ENCODE measurements around the gene DDC. TPM values are rescaled to one million over a fixed set of nuclear protein-coding genes. Genes with fewer than 3 reads are reported as not detected.

The DDC gene
- total RNA-seq, 1 experiment from 2014 or later, result 0.35 TPM

GRCh38 chr7:50504646-50505546 is 60.3 kb downstream of the DDC start:
- Histone ChIP-seq H3K36me3 (replicated peaks; ENCODE audit: control insufficient read depth, insufficient read depth, low read length) (no peaks in the 10 kb centered on the region), H3K4me3 (ENCODE audit: insufficient read depth, low read depth, low read length) (no peak overlapping the region), H3K27me3 (ENCODE audit: control insufficient read depth, insufficient read depth, low read length) (no peaks in the 10 kb centered on the region)
- no peak for DNase-seq

DNA sequence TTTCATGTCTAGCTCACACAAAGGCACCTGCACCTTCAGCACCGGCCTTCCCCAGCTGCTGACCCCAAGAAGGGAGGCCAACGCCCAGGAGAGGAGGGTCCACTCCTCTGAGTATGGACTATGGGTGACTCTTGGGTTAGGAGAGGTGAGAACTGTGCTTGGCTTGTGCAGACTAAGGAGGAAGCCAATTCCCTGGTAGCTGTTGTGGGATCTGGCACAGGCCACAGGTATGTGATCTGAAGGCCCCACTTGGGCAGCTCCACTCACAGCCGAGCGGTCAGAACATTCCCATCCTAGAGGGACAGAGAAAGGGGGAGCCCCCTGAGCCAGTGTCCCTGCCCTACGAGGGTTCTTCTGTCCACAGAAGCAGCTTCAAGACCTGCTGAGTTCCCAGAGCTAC is 62.3 kb downstream of the DDC start:
- no peaks in the 10 kb centered on the region for H3K36me3 ChIP-seq (replicated peaks; ENCODE audit: control insufficient read depth, insufficient read depth, low read length)
- no peaks in the 10 kb centered on the region for H3K27me3 ChIP-seq (ENCODE audit: control insufficient read depth, insufficient read depth, low read length)
- no peak overlapping the region for H3K4me3 ChIP-seq (ENCODE audit: insufficient read depth, low read depth, low read length)
- no peak for DNase-seq

- Histone ChIP-seq H3K4me3 (ENCODE audit: insufficient read depth, low read depth, low read length) (no peak overlapping the region), H3K27me3 (ENCODE audit: control insufficient read depth, insufficient read depth, low read length) (no peaks in the 10 kb centered on the region), H3K36me3 (replicated peaks; ENCODE audit: control insufficient read depth, insufficient read depth, low read length) (no peaks in the 10 kb centered on the region)
- DNase-seq, result no peak
Measured at GRCh38 chr7:50502001-50502684, 63.1 kb downstream of the DDC start.

- no peak overlapping the region for H3K4me3 ChIP-seq (ENCODE audit: insufficient read depth, low read depth, low read length)
- H3K27me3 ChIP-seq (ENCODE audit: control insufficient read depth, insufficient read depth, low read length), result no peaks in the 10 kb centered on the region
- DNase-seq, result no peak
- H3K36me3 ChIP-seq (replicated peaks; ENCODE audit: control insufficient read depth, insufficient read depth, low read length), result no peaks in the 10 kb centered on the region
Measured at GRCh38 chr7:50499092-50499491, 66.1 kb downstream of the DDC start.

DNA sequence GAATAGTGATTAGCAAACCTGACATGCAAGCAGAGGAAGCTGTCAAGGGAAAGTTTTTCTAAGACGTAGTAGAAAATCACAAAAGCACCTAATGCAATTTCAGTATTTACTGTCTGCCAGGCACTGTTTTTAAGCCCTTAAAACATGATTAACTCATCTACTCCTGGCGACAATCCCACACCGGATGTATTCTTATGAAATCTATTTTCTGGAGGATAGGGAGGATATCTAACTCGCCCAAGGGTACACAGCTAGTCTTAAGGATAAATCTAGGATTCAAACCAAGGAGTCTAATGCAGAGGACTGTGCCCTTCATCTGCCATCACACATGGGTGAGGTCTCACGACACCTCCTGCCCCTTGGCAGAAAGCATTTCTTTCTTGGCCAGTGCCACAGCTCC is 67.2 kb downstream of the DDC start:
- no peak overlapping the region for H3K4me3 ChIP-seq (ENCODE audit: insufficient read depth, low read depth, low read length)
- DNase-seq, result no peak
- no peaks in the 10 kb centered on the region for H3K27me3 ChIP-seq (ENCODE audit: control insufficient read depth, insufficient read depth, low read length)
- no peaks in the 10 kb centered on the region for H3K36me3 ChIP-seq (replicated peaks; ENCODE audit: control insufficient read depth, insufficient read depth, low read length)

GRCh38 chr7:50497068-50497642 is 68.0 kb downstream of the DDC start:
- Histone ChIP-seq H3K36me3 (replicated peaks; ENCODE audit: control insufficient read depth, insufficient read depth, low read length) (no peaks in the 10 kb centered on the region), H3K27me3 (ENCODE audit: control insufficient read depth, insufficient read depth, low read length) (no peaks in the 10 kb centered on the region), H3K4me3 (ENCODE audit: insufficient read depth, low read depth, low read length) (no peak overlapping the region)
- DNase-seq, result no peak

GRCh38 chr7:50496569-50496968 is 68.6 kb downstream of the DDC start:
- H3K4me3 ChIP-seq (ENCODE audit: insufficient read depth, low read depth, low read length), result no peak overlapping the region
- H3K36me3 ChIP-seq (replicated peaks; ENCODE audit: control insufficient read depth, insufficient read depth, low read length), result no peaks in the 10 kb centered on the region
- no peak for DNase-seq
- no peaks in the 10 kb centered on the region for H3K27me3 ChIP-seq (ENCODE audit: control insufficient read depth, insufficient read depth, low read length)

DNA sequence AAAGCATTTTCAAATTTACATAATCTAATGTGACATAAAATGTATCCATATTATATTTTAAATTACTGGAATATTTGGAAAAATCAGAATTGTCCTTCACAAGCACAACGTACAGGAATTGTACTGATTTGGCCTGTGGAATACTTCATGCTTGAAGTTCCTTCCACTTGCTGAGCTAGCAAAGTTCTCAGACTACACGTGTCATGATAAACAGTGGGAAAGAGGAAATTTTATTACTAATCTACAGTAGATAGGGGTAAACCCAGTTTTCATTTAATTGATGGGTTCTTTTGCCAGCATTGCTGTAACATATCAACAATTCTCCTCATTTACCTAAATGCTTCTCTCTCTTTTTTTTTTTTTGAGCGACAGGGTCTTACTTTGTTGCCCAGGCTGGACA is 69.5 kb downstream of the DDC start:
- Histone ChIP-seq H3K4me3 (ENCODE audit: insufficient read depth, low read depth, low read length) (no peak overlapping the region), H3K36me3 (replicated peaks; ENCODE audit: control insufficient read depth, insufficient read depth, low read length) (no peaks in the 10 kb centered on the region), H3K27me3 (ENCODE audit: control insufficient read depth, insufficient read depth, low read length) (no peaks in the 10 kb centered on the region)
- DNase-seq, result no peak

DNA sequence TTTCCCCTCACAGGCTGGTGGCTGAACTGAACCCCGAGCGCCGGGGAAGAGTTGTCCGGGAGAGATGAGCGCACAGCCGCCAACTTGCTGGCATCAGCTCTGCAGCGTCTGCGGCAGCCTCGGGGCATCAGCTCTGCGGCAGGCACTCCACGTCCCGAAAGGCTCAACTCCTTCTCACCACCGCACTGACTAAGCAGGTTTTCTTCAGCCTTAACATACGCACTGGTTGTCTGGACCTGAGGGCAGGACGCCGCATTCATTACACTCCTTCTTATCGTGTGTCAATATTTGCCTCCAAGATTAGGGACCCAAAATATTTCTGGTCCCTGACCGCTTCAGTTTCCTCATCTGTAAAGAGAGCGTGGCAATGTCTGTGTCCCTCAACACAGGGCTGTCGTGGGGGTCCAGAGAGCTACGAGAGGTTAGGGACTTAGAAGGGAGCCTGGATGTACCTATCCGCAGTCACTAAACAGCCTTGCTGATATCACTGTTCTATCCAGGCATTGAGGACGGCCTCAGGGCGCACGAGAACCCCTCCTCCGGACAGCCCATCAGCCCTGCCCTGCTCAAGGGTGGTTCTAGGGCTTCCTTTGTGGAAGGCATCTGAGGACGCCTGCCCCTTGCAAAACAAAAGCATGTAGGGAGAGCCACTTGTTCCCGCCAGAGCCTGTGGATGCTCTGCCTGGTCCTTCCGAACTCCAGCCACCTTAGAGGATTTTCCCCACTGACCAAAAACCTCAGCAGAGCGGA is 72.3 kb downstream of the DDC start:
- Histone ChIP-seq H3K36me3 (replicated peaks; ENCODE audit: control insufficient read depth, insufficient read depth, low read length) (no peaks in the 10 kb centered on the region), H3K4me3 (ENCODE audit: insufficient read depth, low read depth, low read length) (no peak overlapping the region), H3K27me3 (ENCODE audit: control insufficient read depth, insufficient read depth, low read length) (no peaks in the 10 kb centered on the region)
- DNase-seq, result no peak

GRCh38 chr7:50491943-50492342 is 73.3 kb downstream of the DDC start:
- Histone ChIP-seq H3K4me3 (ENCODE audit: insufficient read depth, low read depth, low read length) (no peak overlapping the region), H3K27me3 (ENCODE audit: control insufficient read depth, insufficient read depth, low read length) (no peaks in the 10 kb centered on the region), H3K36me3 (replicated peaks; ENCODE audit: control insufficient read depth, insufficient read depth, low read length) (no peaks in the 10 kb centered on the region)
- no peak for DNase-seq

DNA sequence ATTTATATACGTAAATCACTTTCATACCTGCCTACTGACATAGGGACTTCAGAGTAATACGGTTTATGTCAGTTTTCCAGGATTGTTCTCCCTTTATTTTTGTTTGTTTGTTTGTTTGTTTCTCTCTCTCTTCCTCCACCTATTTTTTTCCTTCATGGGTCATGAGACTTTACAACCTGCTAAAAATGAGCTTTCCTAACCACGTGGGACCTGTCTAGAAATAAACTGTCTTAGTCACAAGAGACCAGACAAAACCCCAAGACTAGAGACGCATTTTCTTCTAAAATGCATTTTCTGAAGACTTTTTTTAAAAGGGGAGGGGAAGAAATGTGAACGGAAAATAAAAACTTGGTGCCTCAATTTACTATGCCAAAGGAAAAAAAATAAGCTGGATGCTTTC is 74.0 kb downstream of the DDC start:
- Histone ChIP-seq H3K27me3 (ENCODE audit: control insufficient read depth, insufficient read depth, low read length) (no peaks in the 10 kb centered on the region), H3K4me3 (ENCODE audit: insufficient read depth, low read depth, low read length) (no peak overlapping the region), H3K36me3 (replicated peaks; ENCODE audit: control insufficient read depth, insufficient read depth, low read length) (no peaks in the 10 kb centered on the region)
- DNase-seq, result no peak

DNA sequence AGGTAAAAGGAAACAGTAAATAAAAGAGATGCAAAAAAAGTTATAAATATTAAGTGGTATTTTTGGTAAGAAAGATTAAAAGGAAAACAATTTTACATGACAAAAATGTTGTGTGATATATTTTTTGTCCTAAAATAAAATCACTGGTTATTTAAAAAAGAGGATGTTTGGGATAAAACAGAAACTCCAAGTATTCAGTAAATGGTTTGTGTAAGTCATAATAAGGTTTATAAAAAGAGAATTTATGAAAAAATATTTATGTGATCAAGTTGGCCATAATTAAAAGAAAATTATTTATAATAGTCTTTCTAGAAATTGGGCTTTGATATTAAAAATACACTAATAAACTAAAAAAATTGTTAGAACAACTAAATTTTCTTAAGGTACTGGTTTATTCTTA is 76.8 kb downstream of the DDC start:
- no peak overlapping the region for H3K4me3 ChIP-seq (ENCODE audit: insufficient read depth, low read depth, low read length)
- H3K36me3 ChIP-seq (replicated peaks; ENCODE audit: control insufficient read depth, insufficient read depth, low read length), result no peaks in the 10 kb centered on the region

GRCh38 chr7:50486512-50486911 is 78.7 kb downstream of the DDC start:
- H3K36me3 ChIP-seq (replicated peaks; ENCODE audit: control insufficient read depth, insufficient read depth, low read length), result no peaks in the 10 kb centered on the region
- DNase-seq, result no peak
- H3K27me3 ChIP-seq (ENCODE audit: control insufficient read depth, insufficient read depth, low read length), result no peaks in the 10 kb centered on the region
- no peak overlapping the region for H3K4me3 ChIP-seq (ENCODE audit: insufficient read depth, low read depth, low read length)

More for the DNA sequence above, 76.8 kb downstream of the DDC start:
- DNase-seq, result no peak
- no peaks in the 10 kb centered on the region for H3K27me3 ChIP-seq (ENCODE audit: control insufficient read depth, insufficient read depth, low read length)

- no peak for DNase-seq
- Histone ChIP-seq H3K27me3 (ENCODE audit: control insufficient read depth, insufficient read depth, low read length) (no peaks in the 10 kb centered on the region), H3K36me3 (replicated peaks; ENCODE audit: control insufficient read depth, insufficient read depth, low read length) (no peaks in the 10 kb centered on the region), H3K4me3 (ENCODE audit: insufficient read depth, low read depth, low read length) (no peak overlapping the region)
Measured at GRCh38 chr7:50481867-50482266, 83.3 kb downstream of the DDC start.

Measured in H7 (cell line).